Glutamatergic neuron (in vitro differentiated cells): ENCODE data around the gene HMX1. TPM values are rescaled to one million over a fixed set of nuclear protein-coding genes. Genes with fewer than 3 reads are reported as not detected.
A peak's percentile ranks its signal among the peaks of the same experiment; 100 is the strongest.

ENCODE experiments used
- DNase-seq: peaks from one replicate; pipeline ENCODE4 v3.0.0; 2022
- H3K27ac Mint-ChIP-seq: one replicate; pipeline ENCODE4 v1.8.0; 2020; ENCODE audit warnings: mild to moderate bottlenecking, mixed read lengths, inconsistent platforms; ENCODE audit not compliant: unreplicated experiment
- H3K27me3 Mint-ChIP-seq: one replicate; pipeline ENCODE4 v1.8.0; 2020; ENCODE audit warnings: mild to moderate bottlenecking, moderate library complexity, mixed read lengths, inconsistent platforms; ENCODE audit not compliant: unreplicated experiment
- H3K36me3 Mint-ChIP-seq: one replicate; pipeline ENCODE4 v1.8.0; 2020; ENCODE audit warnings: mild to moderate bottlenecking, mixed read lengths, inconsistent platforms; ENCODE audit not compliant: unreplicated experiment
- H3K4me1 Mint-ChIP-seq: one replicate; pipeline ENCODE4 v1.8.0; 2020; ENCODE audit warnings: mild to moderate bottlenecking, low read depth, mixed read lengths, inconsistent platforms; ENCODE audit not compliant: unreplicated experiment
- H3K4me3 Mint-ChIP-seq: one replicate; pipeline ENCODE4 v1.8.0; 2020; ENCODE audit warnings: mild to moderate bottlenecking, mixed read lengths, inconsistent platforms; ENCODE audit not compliant: unreplicated experiment
- H3K9me3 Mint-ChIP-seq: one replicate; pipeline ENCODE4 v1.8.0; 2020; ENCODE audit warnings: mild to moderate bottlenecking, moderate library complexity, mixed read lengths, inconsistent platforms; ENCODE audit not compliant: unreplicated experiment
- long read RNA-seq: library from polyadenylated mRNA; unstranded; transcript quantifications from one replicate; pipeline ENCODE4 v2.0.0, GENCODE V29; 2020; ENCODE audit not compliant: unreplicated experiment
- total RNA-seq: library from RNA; stranded (reverse); fragmentation: NEBNext Ultra II Directional; extraction: Animal tissue kit (Norgen Biotek cat#: 25700); gene quantifications from one replicate; pipeline ENCODE4 v1.2.1, GENCODE V29; 2021; ENCODE audit not compliant: unreplicated experiment
- TF ChIP-seq, protein P1 (sequence below): fragments of 200-600 bp; sonication (generic); IDR thresholded peaks from one replicate; pipeline ENCODE4 v1.5.0; 2021; ENCODE audit not compliant: partially characterized antibody, unreplicated experiment

The HMX1 gene
- 1.7 TPM for total RNA-seq
- long read RNA-seq: 0 reads

DNA sequence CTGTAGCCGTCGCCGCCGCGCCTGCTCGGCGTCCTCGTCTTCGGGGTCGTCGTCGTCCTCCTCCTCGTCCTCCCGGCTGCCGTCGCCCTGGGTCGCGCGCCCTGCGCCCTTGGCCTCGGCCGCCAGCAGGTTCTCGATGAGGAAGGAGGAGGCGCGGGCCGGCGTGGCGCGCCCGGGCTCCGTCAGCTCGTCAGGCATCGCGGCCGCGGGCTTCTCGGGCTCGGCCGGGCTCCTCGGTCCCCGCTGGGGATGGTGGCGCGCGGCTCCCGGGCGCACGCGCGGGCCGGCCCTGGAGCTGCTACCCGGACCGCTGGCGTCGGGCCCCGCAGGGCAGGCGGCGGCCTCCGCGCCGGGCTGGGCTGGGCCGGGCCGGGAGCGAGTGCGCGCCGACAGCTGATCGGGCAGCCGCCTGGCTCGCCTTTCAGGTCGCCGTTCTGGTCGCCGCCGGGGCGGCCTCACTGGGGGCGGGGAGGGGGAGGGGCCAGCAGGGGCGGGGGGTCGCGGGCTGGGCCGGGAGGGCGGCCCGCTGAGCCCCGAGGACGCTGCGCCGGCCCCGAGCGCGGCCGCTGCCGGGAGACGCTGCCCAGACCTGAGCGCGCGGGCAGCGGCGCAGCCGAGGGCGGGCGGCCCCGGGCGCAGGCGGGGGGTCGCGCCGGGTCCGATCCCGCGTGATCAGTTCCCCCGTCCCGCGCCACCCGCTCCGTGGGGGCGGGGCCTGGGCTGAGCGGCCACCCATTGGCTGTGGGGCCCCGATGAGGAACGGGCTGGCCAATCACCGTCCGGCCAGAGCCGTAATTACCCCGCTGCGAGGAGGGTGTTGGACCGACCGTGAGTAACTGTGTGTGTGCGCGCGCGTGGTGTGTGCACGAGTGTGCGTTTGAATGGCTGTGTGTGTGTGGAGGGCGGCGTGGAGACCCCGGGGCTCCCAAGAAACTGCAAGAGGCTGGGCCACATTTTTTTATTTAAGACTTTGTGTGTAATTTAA, at the start of gene HMX1:
Gene HMX1 (minus strand): TSS at position 423 of the 985 bp plus-strand sequence. CDS start 225 bp downstream, at position 198.
- Mint-ChIP-seq H3K36me3 (peaks cover 12% of the 10 kb centered on the region), H3K4me1 (peaks cover 2% of the 10 kb centered on the region), H3K9me3 (peaks cover 21% of the 10 kb centered on the region), H3K4me3 (peak within 1 kb of the TSS; percentile 92), H3K27me3 (peaks cover 44% of the 10 kb centered on the region), H3K27ac (no peak within 1 kb of the TSS)
- DNase-seq: peak; percentile 84
- TF ChIP-seq, protein P1, sequence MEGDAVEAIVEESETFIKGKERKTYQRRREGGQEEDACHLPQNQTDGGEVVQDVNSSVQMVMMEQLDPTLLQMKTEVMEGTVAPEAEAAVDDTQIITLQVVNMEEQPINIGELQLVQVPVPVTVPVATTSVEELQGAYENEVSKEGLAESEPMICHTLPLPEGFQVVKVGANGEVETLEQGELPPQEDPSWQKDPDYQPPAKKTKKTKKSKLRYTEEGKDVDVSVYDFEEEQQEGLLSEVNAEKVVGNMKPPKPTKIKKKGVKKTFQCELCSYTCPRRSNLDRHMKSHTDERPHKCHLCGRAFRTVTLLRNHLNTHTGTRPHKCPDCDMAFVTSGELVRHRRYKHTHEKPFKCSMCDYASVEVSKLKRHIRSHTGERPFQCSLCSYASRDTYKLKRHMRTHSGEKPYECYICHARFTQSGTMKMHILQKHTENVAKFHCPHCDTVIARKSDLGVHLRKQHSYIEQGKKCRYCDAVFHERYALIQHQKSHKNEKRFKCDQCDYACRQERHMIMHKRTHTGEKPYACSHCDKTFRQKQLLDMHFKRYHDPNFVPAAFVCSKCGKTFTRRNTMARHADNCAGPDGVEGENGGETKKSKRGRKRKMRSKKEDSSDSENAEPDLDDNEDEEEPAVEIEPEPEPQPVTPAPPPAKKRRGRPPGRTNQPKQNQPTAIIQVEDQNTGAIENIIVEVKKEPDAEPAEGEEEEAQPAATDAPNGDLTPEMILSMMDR: no peak

DNA sequence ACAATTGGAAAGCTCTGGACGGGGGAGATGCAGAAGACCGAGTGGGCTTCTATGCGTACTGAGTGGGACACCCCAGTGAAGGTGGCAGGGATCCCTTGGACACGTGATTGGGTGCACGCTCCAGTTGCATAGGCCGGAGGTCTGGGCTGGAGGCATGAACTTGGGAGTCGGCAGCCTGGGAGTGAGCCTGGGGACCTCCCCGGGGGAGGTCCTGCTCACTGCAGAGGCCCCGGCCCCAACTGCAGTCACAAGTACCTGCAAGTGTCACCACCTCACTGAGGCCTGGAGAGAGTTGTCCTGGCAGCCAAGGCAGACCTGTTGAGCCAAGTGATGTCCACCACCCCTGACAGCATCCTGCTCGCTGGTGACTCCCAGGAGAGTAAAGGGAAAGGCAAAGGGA, 49.3 kb upstream of the HMX1 start:
- H3K4me1 Mint-ChIP-seq: no peaks in the 10 kb centered on the region
- peaks cover 8% of the 10 kb centered on the region for H3K36me3 Mint-ChIP-seq
- peaks cover 10% of the 10 kb centered on the region for H3K27me3 Mint-ChIP-seq
- TF ChIP-seq, protein P1: no peak
- peak; percentile 8 for DNase-seq
- no peak overlapping the region for H3K27ac Mint-ChIP-seq
- no peaks in the 10 kb centered on the region for H3K9me3 Mint-ChIP-seq
- no peak overlapping the region for H3K4me3 Mint-ChIP-seq

DNA sequence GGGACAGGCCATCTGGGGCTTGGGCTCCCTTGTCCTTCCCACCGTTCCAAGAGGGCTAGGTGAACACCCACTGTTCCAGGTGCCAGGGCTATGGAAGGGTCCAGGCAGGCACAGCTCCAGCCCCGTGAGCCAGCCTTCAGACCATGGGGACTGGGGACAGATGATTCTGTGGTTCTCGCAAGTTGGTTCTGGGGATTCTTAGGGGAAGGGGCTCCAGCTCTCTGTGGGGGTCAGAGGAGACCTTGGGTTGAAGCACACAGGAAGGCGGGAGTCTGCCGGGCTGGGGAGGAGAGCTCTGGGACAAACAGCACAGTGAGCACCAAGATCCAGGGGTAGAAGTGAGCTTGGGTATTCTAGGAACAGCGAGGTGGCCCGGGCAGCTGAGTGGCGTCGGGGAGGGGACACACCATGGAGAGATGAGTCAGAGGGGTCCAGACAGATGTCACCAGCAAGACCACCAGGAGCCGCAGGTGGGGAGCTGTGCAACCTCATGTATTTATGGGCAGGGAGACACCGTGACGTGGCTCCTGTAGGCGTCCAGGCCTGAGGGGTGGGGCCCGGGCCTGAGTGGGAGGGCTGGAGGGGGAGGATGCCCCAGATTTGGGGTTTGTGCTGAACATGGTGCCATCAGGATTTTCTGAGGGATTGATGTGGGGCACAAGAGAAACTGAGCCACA, 48.8 kb upstream of the HMX1 start:
- H3K27ac Mint-ChIP-seq: no peak overlapping the region
- H3K4me3 Mint-ChIP-seq: no peak overlapping the region
- H3K27me3 Mint-ChIP-seq: peaks cover 10% of the 10 kb centered on the region
- peak; percentile 5 for DNase-seq
- H3K4me1 Mint-ChIP-seq: no peaks in the 10 kb centered on the region
- H3K9me3 Mint-ChIP-seq: no peaks in the 10 kb centered on the region
- TF ChIP-seq, protein P1: no peak
- peaks cover 8% of the 10 kb centered on the region for H3K36me3 Mint-ChIP-seq

DNA sequence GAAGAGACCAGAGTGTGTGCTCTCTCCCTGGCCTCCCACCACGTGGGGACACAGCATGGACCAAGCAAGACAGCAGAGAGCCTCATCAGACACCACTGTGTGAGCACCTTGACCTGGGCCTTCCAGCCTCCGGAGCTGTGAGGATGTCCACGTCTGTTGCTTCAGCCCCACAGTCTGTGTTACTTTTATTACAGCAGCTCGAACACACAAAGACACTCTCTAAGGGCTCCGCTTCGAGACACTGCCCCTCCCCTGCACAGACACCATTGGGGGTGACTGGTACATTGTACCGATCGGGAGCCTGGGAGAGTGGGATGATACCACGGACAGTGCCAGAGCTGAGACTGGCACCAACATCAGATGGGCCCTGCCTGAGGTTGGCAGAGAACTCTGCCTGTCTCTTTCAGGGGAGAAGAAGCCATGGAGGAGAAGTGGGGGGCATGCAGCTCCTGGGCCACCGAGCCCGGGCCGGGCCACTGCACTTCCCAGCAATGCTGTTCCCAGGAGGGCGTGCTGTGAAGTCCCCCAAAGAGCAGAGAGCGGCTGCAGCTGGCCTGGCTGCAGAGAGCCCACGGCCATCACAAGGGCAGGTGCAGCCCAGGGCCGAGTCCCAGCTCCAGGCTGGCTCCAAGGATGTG, 48.1 kb upstream of the HMX1 start:
- Mint-ChIP-seq H3K27me3 (peaks cover 10% of the 10 kb centered on the region), H3K4me3 (no peak overlapping the region), H3K36me3 (peaks cover 8% of the 10 kb centered on the region), H3K9me3 (no peaks in the 10 kb centered on the region), H3K4me1 (no peaks in the 10 kb centered on the region), H3K27ac (no peak overlapping the region)
- TF ChIP-seq, protein P1: no peak
- DNase-seq: peak; percentile 12
